Smooth muscle cell (in vitro differentiated cells): ENCODE measurements around the gene PKN2. TPM values are rescaled to one million over a fixed set of nuclear protein-coding genes. Genes with fewer than 3 reads are reported as not detected.
A peak's percentile ranks its signal among the peaks of the same experiment; 100 is the strongest.

Experiments used
- DNase-seq: peaks from one replicate; lab custom pipeline; 2025; ENCODE audit not compliant: unreplicated experiment; lab: John Stamatoyannopoulos, UW
- H2AFZ ChIP-seq: fragments of 200-600 bp; sonication (generic); 2 replicates; pipeline ENCODE4 v1.6.0; 2016; ENCODE audit warnings: antibody characterized with exemption, low read depth, mild to moderate bottlenecking
- H3F3A ChIP-seq: fragments of 200-600 bp; sonication (generic); 2 replicates; pipeline ENCODE4 v1.6.0; 2017; ENCODE audit warnings: antibody characterized with exemption, low read depth
- H3K27ac ChIP-seq: fragments of 200-600 bp; sonication (generic); 2 replicates; pipeline ENCODE4 v1.5.1; 2016; ENCODE audit warnings: low read depth, mild to moderate bottlenecking
- H3K27me3 ChIP-seq: fragments of 200-600 bp; sonication (generic); 2 replicates; pipeline ENCODE4 v1.6.1; 2016; ENCODE audit warnings: low read depth, mild to moderate bottlenecking
- H3K36me3 ChIP-seq: fragments of 200-600 bp; sonication (generic); 2 replicates; pipeline ENCODE4 v1.5.1; 2016; ENCODE audit warnings: low read depth
- H3K4me1 ChIP-seq: fragments of 200-600 bp; sonication (generic); 2 replicates; pipeline ENCODE4 v1.5.1; 2016; ENCODE audit warnings: low read depth
- H3K4me2 ChIP-seq: fragments of 200-600 bp; sonication (generic); 2 replicates; pipeline ENCODE4 v1.6.0; 2016; ENCODE audit warnings: mild to moderate bottlenecking
- H3K4me3 ChIP-seq: fragments of 200-600 bp; sonication (generic); 2 replicates; pipeline ENCODE4 v1.5.1; 2016; ENCODE audit warnings: mild to moderate bottlenecking
- H3K79me2 ChIP-seq: fragments of 200-600 bp; sonication (generic); 2 replicates; pipeline ENCODE4 v1.6.0; 2016; ENCODE audit warnings: low read depth, mild to moderate bottlenecking
- H3K9ac ChIP-seq: fragments of 200-600 bp; sonication (generic); 2 replicates; pipeline ENCODE4 v1.6.0; 2016; ENCODE audit warnings: low read depth
- H3K9me3 ChIP-seq: fragments of 200-600 bp; sonication (generic); replicated peaks from 2 replicates; pipeline ENCODE4 v1.5.1; 2016; ENCODE audit warnings: low read depth
- H4K20me1 ChIP-seq: fragments of 200-600 bp; sonication (generic); 2 replicates; pipeline ENCODE4 v1.6.0; 2016; ENCODE audit warnings: low read depth
- CTCF ChIP-seq: fragments of 200-600 bp; sonication (generic); IDR thresholded peaks from 2 replicates; pipeline ENCODE4 v1.5.1; 2017; ENCODE audit warnings: borderline replicate concordance, mild to moderate bottlenecking, antibody characterized with exemption; ENCODE audit not compliant: insufficient read depth, poor library complexity, severe bottlenecking
- WGBS: methylation state at CpG from one replicate; pipeline ENCODE4 v1.1.7; 2016; ENCODE audit warnings: low lambda C conversion rate; 5-methylcytosine and 5-hydroxymethylcytosine counted together
- polyA plus RNA-seq: library from polyadenylated mRNA; unstranded; fragments of >200 nt; fragmentation: Nextera tagmentation; extraction: Ambion mirVana; gene quantifications from 2 replicates; pipeline ENCODE4 v1.2.1, GENCODE V29; 2016
- total RNA-seq: library from RNA; depleted of rRNA; stranded (reverse); fragments of >200 nt; gene quantifications from 2 replicates; pipeline ENCODE4 v1.2.3, GENCODE V29; 2014

The PKN2 gene
- total RNA-seq (41.2 and 47.1 TPM in 2 replicates), polyA plus RNA-seq (14.6 and 16.3 TPM in 2 replicates)

GRCh38 chr1:88683541-88684481 lies at the start of gene PKN2:
PKN2 (plus strand) TSS chr1:88684273; CDS start chr1:88684581, 308 bp downstream.
- peaks cover 36% of the 10 kb centered on the region for H3K4me1 ChIP-seq
- peak; percentile 87 for DNase-seq
- no peak for TF ChIP-seq CTCF
- H3K79me2 ChIP-seq = peaks cover 38% of the 10 kb centered on the region
- peaks cover 14% of the 10 kb centered on the region for H3F3A ChIP-seq
- H3K4me2 ChIP-seq = peak within 1 kb of the TSS; percentile 99
- no peaks in the 10 kb centered on the region for H3K36me3 ChIP-seq
- peak within 1 kb of the TSS; percentile 89 for H2AFZ ChIP-seq
- peak within 1 kb of the TSS; percentile 96 for H3K4me3 ChIP-seq
- no peaks in the 10 kb centered on the region for H3K27me3 ChIP-seq
- peak within 1 kb of the TSS; percentile 96 for H3K9ac ChIP-seq
- peak within 1 kb of the TSS; percentile 92 for H3K27ac ChIP-seq
- H4K20me1 ChIP-seq = peaks cover 24% of the 10 kb centered on the region
- under 1% methylated on average over 66 of the region's 66 CpGs for WGBS
- H3K9me3 ChIP-seq = no peaks in the 10 kb centered on the region

GRCh38 chr1:88634538-88634937 lies 49.5 kb upstream of the PKN2 start:
- no peaks in the 10 kb centered on the region for H3K79me2 ChIP-seq
- no peaks in the 10 kb centered on the region for H4K20me1 ChIP-seq
- no peaks in the 10 kb centered on the region for H3K4me1 ChIP-seq
- no peak for DNase-seq
- 80% methylated on average over 1 of the region's 1 CpG for WGBS
- H3K9ac ChIP-seq = no peak overlapping the region
- no peak overlapping the region for H3K4me3 ChIP-seq
- no peak overlapping the region for H2AFZ ChIP-seq
- no peaks in the 10 kb centered on the region for H3K27me3 ChIP-seq
- no peak overlapping the region for H3K4me2 ChIP-seq
- no peaks in the 10 kb centered on the region for H3F3A ChIP-seq
- peaks cover 10% of the 10 kb centered on the region for H3K9me3 ChIP-seq
- no peak overlapping the region for H3K27ac ChIP-seq
- TF ChIP-seq CTCF = no peak
- H3K36me3 ChIP-seq = no peaks in the 10 kb centered on the region

GRCh38 chr1:88640060-88640459 lies 44.0 kb upstream of the PKN2 start:
- Histone ChIP-seq H3K4me2 (no peak overlapping the region), H3K9ac (no peak overlapping the region), H3K36me3 (no peaks in the 10 kb centered on the region), H3K79me2 (no peaks in the 10 kb centered on the region), H3F3A (no peaks in the 10 kb centered on the region), H3K27ac (no peak overlapping the region), H3K9me3 (no peaks in the 10 kb centered on the region), H3K27me3 (no peaks in the 10 kb centered on the region), H3K4me3 (no peak overlapping the region), H2AFZ (no peak overlapping the region), H3K4me1 (no peaks in the 10 kb centered on the region), H4K20me1 (no peaks in the 10 kb centered on the region)
- no peak for DNase-seq
- 69% methylated on average over 1 of the region's 1 CpG for WGBS
- no peak for TF ChIP-seq CTCF
